ENCODE results near the gene ADGRG3.
"Not testable (repeated sequence)": the region's sequence is repeated elsewhere in the genome, so short reads cannot be mapped to it uniquely, and the experiment has no call there.

The ADGRG3 gene

GRCh38 chr16:57712569-57712968 lies 44.5 kb downstream of the ADGRG3 start:
- DNase-seq (ENCODE audit: low read depth in 1 of 2, low spot score in 1 of 2), result not testable (repeated sequence)

- no peak for DNase-seq (ENCODE audit: low read depth in 1 of 2, low spot score in 1 of 2)
These were observed 45.5 kb downstream of the ADGRG3 start for GRCh38 chr16:57713596-57713995.

- DNase-seq (ENCODE audit: low read depth in 1 of 2, low spot score in 1 of 2), result no peak
These were observed 45.9 kb downstream of the ADGRG3 start for GRCh38 chr16:57714047-57714446.

GRCh38 chr16:57720142-57720575 lies 52.1 kb downstream of the ADGRG3 start:
- DNase-seq (ENCODE audit: low read depth in 1 of 2, low spot score in 1 of 2), result peak in 1 of 2 donors; percentile 16

- no peak for DNase-seq (ENCODE audit: low read depth in 1 of 2, low spot score in 1 of 2)
These were observed 53.5 kb downstream of the ADGRG3 start for GRCh38 chr16:57721356-57722209.

GRCh38 chr16:57722210-57722499 lies 54.0 kb downstream of the ADGRG3 start:
- no peak for DNase-seq (ENCODE audit: low read depth in 1 of 2, low spot score in 1 of 2)

GRCh38 chr16:57722651-57723050 lies 54.5 kb downstream of the ADGRG3 start:
- no peak for DNase-seq (ENCODE audit: low read depth in 1 of 2, low spot score in 1 of 2)

- no peak for DNase-seq (ENCODE audit: low read depth in 1 of 2, low spot score in 1 of 2)
These were observed 55.1 kb downstream of the ADGRG3 start for GRCh38 chr16:57723170-57723569.

- no peak for DNase-seq (ENCODE audit: low read depth in 1 of 2, low spot score in 1 of 2)
These were observed 56.4 kb downstream of the ADGRG3 start for GRCh38 chr16:57724531-57724930.

- no peak for DNase-seq (ENCODE audit: low read depth in 1 of 2, low spot score in 1 of 2)
These were observed 57.0 kb downstream of the ADGRG3 start for GRCh38 chr16:57725151-57725550.

GRCh38 chr16:57725554-57725953 lies 57.4 kb downstream of the ADGRG3 start:
- DNase-seq (ENCODE audit: low read depth in 1 of 2, low spot score in 1 of 2), result no peak

- DNase-seq (ENCODE audit: low read depth in 1 of 2, low spot score in 1 of 2), result no peak
These were observed 57.9 kb downstream of the ADGRG3 start for GRCh38 chr16:57725976-57726375.

- DNase-seq (ENCODE audit: low read depth in 1 of 2, low spot score in 1 of 2), result no peak
These were observed 58.4 kb downstream of the ADGRG3 start for GRCh38 chr16:57726433-57726947.

- no peak for DNase-seq (ENCODE audit: low read depth in 1 of 2, low spot score in 1 of 2)
These were observed 59.5 kb downstream of the ADGRG3 start for GRCh38 chr16:57727610-57728009.

GRCh38 chr16:57728336-57729181 lies 60.5 kb downstream of the ADGRG3 start:
- DNase-seq (ENCODE audit: low read depth in 1 of 2, low spot score in 1 of 2), result no peak

GRCh38 chr16:57729182-57729484 lies 61.0 kb downstream of the ADGRG3 start:
- DNase-seq (ENCODE audit: low read depth in 1 of 2, low spot score in 1 of 2), result no peak

GRCh38 chr16:57729852-57730251 lies 61.7 kb downstream of the ADGRG3 start:
- DNase-seq (ENCODE audit: low read depth in 1 of 2, low spot score in 1 of 2), result not testable (repeated sequence)

GRCh38 chr16:57730771-57731730 lies 62.9 kb downstream of the ADGRG3 start:
- DNase-seq (ENCODE audit: low read depth in 1 of 2, low spot score in 1 of 2), result no peak

GRCh38 chr16:57732037-57732436 lies 63.9 kb downstream of the ADGRG3 start:
- no peak for DNase-seq (ENCODE audit: low read depth in 1 of 2, low spot score in 1 of 2)

GRCh38 chr16:57732714-57733113 lies 64.6 kb downstream of the ADGRG3 start:
- no peak for DNase-seq (ENCODE audit: low read depth in 1 of 2, low spot score in 1 of 2)

- no peak for DNase-seq (ENCODE audit: low read depth in 1 of 2, low spot score in 1 of 2)
These were observed 66.3 kb downstream of the ADGRG3 start for GRCh38 chr16:57734308-57734924.
